ENCODE results near the gene ADSL. TPM values are rescaled to one million over a fixed set of nuclear protein-coding genes. Genes with fewer than 3 reads are reported as not detected.

The ADSL gene
- total RNA-seq, 1 donor from 2014 or later: 52.0 TPM

GRCh38 chr22:40409613-40410113, 63.4 kb downstream of the ADSL start:
- intact Hi-C loops (cut with DNase I): no loop called here
- ATAC-seq (ENCODE audit: poor library complexity) (no peak), DNase-seq (no peak)

GRCh38 chr22:40410272-40410671, 64.0 kb downstream of the ADSL start:
- no peak for ATAC-seq (ENCODE audit: poor library complexity)
- intact Hi-C loops (cut with DNase I): no loop called here
- no peak for DNase-seq

GRCh38 chr22:40410731-40411505, 64.6 kb downstream of the ADSL start:
- no peak for DNase-seq
- ATAC-seq (ENCODE audit: poor library complexity): no peak
- intact Hi-C loops (cut with DNase I): no loop called here

- ATAC-seq (ENCODE audit: poor library complexity) (no peak), DNase-seq (no peak)
- intact Hi-C loops (cut with DNase I): no loop called here
Measured at GRCh38 chr22:40411506-40411861, 65.2 kb downstream of the ADSL start.

GRCh38 chr22:40412441-40412840, 66.1 kb downstream of the ADSL start:
- DNase-seq (no peak), ATAC-seq (ENCODE audit: poor library complexity) (no peak)
- intact Hi-C loops (cut with DNase I): no loop called here

- ATAC-seq (ENCODE audit: poor library complexity) (no peak), DNase-seq (no peak)
- intact Hi-C loops (cut with DNase I): no loop called here
Measured at GRCh38 chr22:40413873-40414272, 67.6 kb downstream of the ADSL start.

- intact Hi-C loops (cut with DNase I): no loop called here
- DNase-seq: no peak
- no peak for ATAC-seq (ENCODE audit: poor library complexity)
Measured at GRCh38 chr22:40414311-40414710, 68.0 kb downstream of the ADSL start.

- ATAC-seq (ENCODE audit: poor library complexity) (peak; percentile 8), DNase-seq (no peak)
- intact Hi-C loops (cut with DNase I): no loop called here
Measured at GRCh38 chr22:40414838-40415505, 68.7 kb downstream of the ADSL start.

GRCh38 chr22:40415531-40416266, 69.4 kb downstream of the ADSL start:
- intact Hi-C loops (cut with DNase I): no loop called here
- ATAC-seq (ENCODE audit: poor library complexity) (peak; percentile 26), DNase-seq (no peak)

- intact Hi-C loops (cut with DNase I): no loop called here
- ATAC-seq (ENCODE audit: poor library complexity) (no peak), DNase-seq (no peak)
Measured at GRCh38 chr22:40416267-40416570, 69.9 kb downstream of the ADSL start.

- DNase-seq (peak; percentile 7), ATAC-seq (ENCODE audit: poor library complexity) (no peak)
- intact Hi-C loops (cut with DNase I): no loop called here
Measured at GRCh38 chr22:40416636-40417035, 70.3 kb downstream of the ADSL start.

- intact Hi-C loops (cut with DNase I): no loop called here
- no peak for ATAC-seq (ENCODE audit: poor library complexity)
- DNase-seq: peak; percentile 29
Measured at GRCh38 chr22:40417041-40417440, 70.7 kb downstream of the ADSL start.

- no peak for ATAC-seq (ENCODE audit: poor library complexity)
- peak; percentile 34 for DNase-seq
- intact Hi-C loops (cut with DNase I): no loop called here
Measured at GRCh38 chr22:40417881-40418280, 71.6 kb downstream of the ADSL start.

- ATAC-seq (ENCODE audit: poor library complexity): no peak
- DNase-seq: peak; percentile 60
- intact Hi-C loops (cut with DNase I): no loop called here
Measured at GRCh38 chr22:40418366-40419201, 72.3 kb downstream of the ADSL start.

GRCh38 chr22:40419718-40420117, 73.4 kb downstream of the ADSL start:
- peak; percentile 30 for DNase-seq
- no peak for ATAC-seq (ENCODE audit: poor library complexity)
- intact Hi-C loops (cut with DNase I): no loop called here

- DNase-seq (peak; percentile 44), ATAC-seq (ENCODE audit: poor library complexity) (no peak)
- intact Hi-C loops (cut with DNase I): no loop called here
Measured at GRCh38 chr22:40420341-40421081, 74.2 kb downstream of the ADSL start.

GRCh38 chr22:40421082-40421350, 74.7 kb downstream of the ADSL start:
- ATAC-seq (ENCODE audit: poor library complexity): no peak
- no peak for DNase-seq
- intact Hi-C loops (cut with DNase I): no loop called here

- ATAC-seq (ENCODE audit: poor library complexity) (no peak), DNase-seq (no peak)
- intact Hi-C loops (cut with DNase I): no loop called here
Measured at GRCh38 chr22:40421941-40422340, 75.6 kb downstream of the ADSL start.
